ENCODE results near the gene ATXN10. TPM values are rescaled to one million over a fixed set of nuclear protein-coding genes. Genes with fewer than 3 reads are reported as not detected.
A peak's percentile ranks its signal among the peaks of the same experiment; 100 is the strongest.

Gene ATXN10
- total RNA-seq, 4 donors from 2014 or later = 110 to 145 (median 134) TPM

DNA sequence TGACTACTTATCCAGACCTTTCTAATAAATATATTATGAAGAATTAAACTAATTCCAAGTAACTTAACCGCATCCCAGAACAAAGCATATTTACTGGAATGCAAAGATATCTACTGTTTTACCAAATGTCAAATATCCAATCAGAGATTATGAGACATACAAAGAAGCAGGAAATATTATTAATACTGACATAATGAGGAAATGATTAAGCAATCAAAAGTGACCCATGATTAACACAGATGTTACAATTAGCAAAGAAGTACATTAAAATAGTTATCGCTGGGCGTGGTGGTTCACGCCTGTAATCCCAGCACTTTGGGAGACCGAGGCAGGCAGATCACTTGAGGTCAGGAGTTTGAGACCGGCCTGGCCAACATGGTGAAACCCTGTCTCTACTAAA, 200.1 kb downstream of the ATXN10 start:
- no peak overlapping the region for H3K27ac ChIP-seq
- no peaks in the 10 kb centered on the region for H3K9me3 ChIP-seq
- H3K36me3 ChIP-seq = no peaks in the 10 kb centered on the region
- H3K4me1 ChIP-seq = peaks cover 10 to 11% of the 10 kb centered on the region in 2 donors
- no peaks in the 10 kb centered on the region for H3K27me3 ChIP-seq
- H3K4me3 ChIP-seq (replicated peaks in 1 of 3) = no peak overlapping the region
- DNase-seq = no peak
- intact Hi-C loops (cut with DNase I) = no loop called here
- TF ChIP-seq POLR2A (IDR thresholded peaks at IDR 0.05) = no peak
- TF ChIP-seq, protein P1, sequence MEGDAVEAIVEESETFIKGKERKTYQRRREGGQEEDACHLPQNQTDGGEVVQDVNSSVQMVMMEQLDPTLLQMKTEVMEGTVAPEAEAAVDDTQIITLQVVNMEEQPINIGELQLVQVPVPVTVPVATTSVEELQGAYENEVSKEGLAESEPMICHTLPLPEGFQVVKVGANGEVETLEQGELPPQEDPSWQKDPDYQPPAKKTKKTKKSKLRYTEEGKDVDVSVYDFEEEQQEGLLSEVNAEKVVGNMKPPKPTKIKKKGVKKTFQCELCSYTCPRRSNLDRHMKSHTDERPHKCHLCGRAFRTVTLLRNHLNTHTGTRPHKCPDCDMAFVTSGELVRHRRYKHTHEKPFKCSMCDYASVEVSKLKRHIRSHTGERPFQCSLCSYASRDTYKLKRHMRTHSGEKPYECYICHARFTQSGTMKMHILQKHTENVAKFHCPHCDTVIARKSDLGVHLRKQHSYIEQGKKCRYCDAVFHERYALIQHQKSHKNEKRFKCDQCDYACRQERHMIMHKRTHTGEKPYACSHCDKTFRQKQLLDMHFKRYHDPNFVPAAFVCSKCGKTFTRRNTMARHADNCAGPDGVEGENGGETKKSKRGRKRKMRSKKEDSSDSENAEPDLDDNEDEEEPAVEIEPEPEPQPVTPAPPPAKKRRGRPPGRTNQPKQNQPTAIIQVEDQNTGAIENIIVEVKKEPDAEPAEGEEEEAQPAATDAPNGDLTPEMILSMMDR (IDR thresholded peaks at IDR 0.05) = no peak
- WGBS, 2 donors = 94 to 95% methylated on average over 6 of the region's 6 CpGs

DNA sequence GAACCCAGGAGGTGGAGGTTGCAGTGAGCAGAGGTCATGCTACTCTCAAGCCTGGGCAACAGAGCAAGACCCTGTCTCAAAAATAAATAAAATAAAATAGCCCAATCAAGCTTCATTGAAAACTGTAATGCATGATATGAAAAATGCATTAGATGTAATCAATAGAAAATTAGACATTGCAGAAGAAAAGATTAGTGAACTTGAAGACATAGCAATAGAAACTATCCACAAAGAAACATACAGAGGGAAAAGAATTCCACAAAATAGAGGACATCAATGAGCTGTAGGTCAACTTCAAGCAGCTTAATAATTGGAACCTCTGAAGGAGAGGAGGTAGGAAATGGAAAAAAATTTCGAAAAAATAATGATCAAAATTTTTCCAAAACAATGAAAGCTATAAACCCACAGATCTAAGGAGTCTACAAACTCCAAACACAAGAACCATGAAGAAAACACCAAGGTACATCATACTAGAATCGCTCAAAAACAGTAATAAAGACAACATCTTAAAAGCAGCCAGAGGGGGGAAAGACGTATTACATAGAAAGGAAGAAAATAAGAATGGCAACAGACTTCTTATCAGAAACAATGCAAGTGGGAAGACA, 201.1 kb downstream of the ATXN10 start:
- TF ChIP-seq POLR2A (IDR thresholded peaks at IDR 0.05) = no peak
- TF ChIP-seq, protein P1 (IDR thresholded peaks at IDR 0.05) = no peak
- 93 to 96% methylated on average over 3 of the region's 3 CpGs for WGBS, 2 donors

DNA sequence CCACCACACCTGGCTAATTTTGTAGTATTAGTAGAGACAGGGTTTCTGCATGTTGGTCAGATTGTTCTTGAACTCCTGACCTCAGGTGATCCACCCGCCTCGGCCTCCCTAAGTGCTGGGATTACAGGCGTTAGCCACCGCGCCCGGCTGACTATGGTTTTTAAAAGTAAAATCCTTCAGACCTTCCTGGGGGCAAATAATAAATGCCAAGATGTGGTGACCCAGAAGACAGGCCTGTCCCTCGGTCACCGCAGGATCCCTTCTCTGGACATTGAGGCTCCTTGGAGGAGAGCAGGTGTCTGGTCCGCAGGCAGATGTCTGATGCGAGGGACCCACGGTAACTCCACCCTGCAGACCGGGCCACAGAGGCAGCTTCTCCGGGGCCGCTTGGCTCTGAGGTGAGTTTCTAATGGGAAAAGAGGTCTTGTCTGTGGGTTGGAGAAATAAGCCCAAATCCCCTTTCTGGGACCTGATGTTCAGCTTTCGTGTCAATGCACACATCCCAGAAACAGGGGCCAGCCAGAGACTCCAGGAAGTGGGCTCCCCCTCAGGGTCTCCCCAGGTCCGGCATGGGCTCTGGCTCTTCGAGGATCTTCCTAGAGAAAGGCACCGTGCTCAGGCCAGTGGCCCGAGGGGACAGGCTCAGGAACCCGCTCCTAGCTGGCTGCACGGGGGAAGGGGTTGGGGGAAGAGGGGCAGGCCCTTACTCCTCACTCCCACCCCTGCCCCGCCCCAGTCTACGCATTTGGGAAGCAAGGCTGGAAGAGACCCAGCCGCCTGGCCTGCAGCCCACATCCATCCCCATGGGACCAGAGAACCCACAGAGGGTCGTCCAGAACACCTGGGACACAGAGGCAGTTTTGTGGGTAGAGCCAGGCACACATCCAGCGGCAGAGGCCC, 204.8 kb downstream of the ATXN10 start:
- Histone ChIP-seq H3K4me1 (no peaks in the 10 kb centered on the region), H3K27me3 (no peaks in the 10 kb centered on the region), H3K4me3 (replicated peaks in 1 of 3) (no peak overlapping the region), H3K36me3 (no peaks in the 10 kb centered on the region), H3K9me3 (no peaks in the 10 kb centered on the region), H3K27ac (no peak overlapping the region)
- peak in 1 of 2 donors; percentile 1 for DNase-seq
- 86 to 87% methylated on average over 20 to 24 of the region's 26 CpGs for WGBS, 2 donors
- TF ChIP-seq, protein P1 (IDR thresholded peaks at IDR 0.05) = no peak
- no peak for TF ChIP-seq POLR2A (IDR thresholded peaks at IDR 0.05)
- intact Hi-C loops (cut with DNase I) = no loop called here

More for the DNA sequence above, 201.1 kb downstream of the ATXN10 start:
- Histone ChIP-seq H3K27ac (no peak overlapping the region), H3K27me3 (no peaks in the 10 kb centered on the region), H3K36me3 (no peaks in the 10 kb centered on the region), H3K4me3 (replicated peaks in 1 of 3) (no peak overlapping the region), H3K4me1 (peaks cover 0 to 1% of the 10 kb centered on the region in 2 donors), H3K9me3 (no peaks in the 10 kb centered on the region)
- intact Hi-C loops (cut with DNase I) = no loop called here
- no peak for DNase-seq

DNA sequence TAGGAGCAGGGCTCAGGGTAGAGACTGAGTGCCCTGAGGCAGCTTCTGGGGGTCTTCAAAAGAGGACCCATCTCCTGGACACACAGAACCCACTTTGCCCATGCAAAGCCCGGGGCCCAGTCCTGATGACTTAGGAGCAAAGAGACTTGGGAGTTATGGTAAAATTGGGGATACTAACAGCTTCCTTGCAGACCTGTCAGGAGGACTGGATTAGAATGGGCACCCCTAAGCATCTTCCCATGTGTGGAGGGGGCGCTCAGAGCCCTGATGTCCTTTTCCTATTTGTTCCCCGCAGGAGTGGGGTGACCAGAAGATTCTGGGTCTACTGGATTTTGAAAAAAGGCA, 205.4 kb downstream of the ATXN10 start:
- Histone ChIP-seq H3K9me3 (no peaks in the 10 kb centered on the region), H3K4me1 (no peaks in the 10 kb centered on the region), H3K27ac (no peak overlapping the region), H3K4me3 (replicated peaks in 1 of 3) (no peak overlapping the region), H3K27me3 (no peaks in the 10 kb centered on the region), H3K36me3 (no peaks in the 10 kb centered on the region)
- intact Hi-C loops (cut with DNase I) = no loop called here
- 88 to 95% methylated on average over 3 of the region's 3 CpGs for WGBS, 2 donors
- DNase-seq = no peak
- TF ChIP-seq POLR2A (IDR thresholded peaks at IDR 0.05) = no peak
- TF ChIP-seq, protein P1 (IDR thresholded peaks at IDR 0.05) = no peak

DNA sequence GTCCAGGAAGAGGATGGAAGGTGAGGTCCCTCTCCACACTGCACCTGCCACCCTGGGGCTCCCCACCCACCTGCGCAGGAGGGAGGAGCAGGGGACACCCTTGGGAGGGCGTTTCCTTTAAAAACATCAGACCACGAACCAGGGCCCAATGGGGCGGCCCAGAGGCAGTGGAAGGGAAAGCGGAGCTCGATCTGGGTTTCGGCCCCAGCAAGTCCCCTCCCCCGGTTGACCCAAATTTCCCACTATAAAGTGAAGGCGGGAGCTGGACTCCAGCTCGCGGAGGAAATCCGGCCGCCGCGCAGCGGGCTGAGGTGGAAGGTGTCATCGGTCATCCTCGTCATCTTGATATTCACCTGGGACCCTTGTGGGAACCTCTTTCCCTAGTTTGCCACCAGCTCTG, 206.0 kb downstream of the ATXN10 start:
- intact Hi-C loops (cut with DNase I) = no loop called here
- H3K27ac ChIP-seq = no peak overlapping the region
- 57 to 67% methylated on average over 18 of the region's 18 CpGs for WGBS, 2 donors
- no peak for TF ChIP-seq POLR2A (IDR thresholded peaks at IDR 0.05)
- H3K36me3 ChIP-seq = no peaks in the 10 kb centered on the region
- H3K4me3 ChIP-seq (replicated peaks in 1 of 3) = no peak overlapping the region
- H3K9me3 ChIP-seq = no peaks in the 10 kb centered on the region
- no peaks in the 10 kb centered on the region for H3K4me1 ChIP-seq
- H3K27me3 ChIP-seq = no peaks in the 10 kb centered on the region
- peak in 1 of 2 donors; percentile 1 for DNase-seq
